CD4-positive, alpha-beta memory T cell (primary cell): ENCODE results near the gene BICRA. TPM values are rescaled to one million over a fixed set of nuclear protein-coding genes. Genes with fewer than 3 reads are reported as not detected.
A peak's percentile ranks its signal among the peaks of the same experiment; 100 is the strongest.
"Not testable (repeated sequence)": the region's sequence is repeated elsewhere in the genome, so short reads cannot be mapped to it uniquely, and the experiment has no call there.

ENCODE experiments used
- CTCF ChIA-PET: fragments of 350-600 bp; sonication (Branson Sonifier 250); formaldehyde crosslinking; loops from one replicate; lab custom pipeline; 2021; ENCODE audit warnings: inconsistent platforms; ENCODE audit not compliant: partially characterized antibody; lab: Charles Lee
- POLR2A ChIA-PET: fragments of 350-600 bp; sonication (Branson Sonifier 250); formaldehyde crosslinking; loops from one replicate; lab custom pipeline; 2021; ENCODE audit not compliant: partially characterized antibody; lab: Charles Lee
- DNase-seq, 5 donors: peaks; one replicate each; pipeline versions ENCODE4 v3.0.0 to v3.0.0-alpha.2; 2020 to 2022; ENCODE audit warnings: mixed read lengths in 1 of 5
- H3K27ac ChIP-seq: one replicate; pipeline ENCODE4 v1.7.0; 2013; ENCODE audit warnings: low read depth, low read length
- H3K27me3 ChIP-seq: 2 replicates; pipeline ENCODE4 v1.7.0; 2013; ENCODE audit warnings: mild to moderate bottlenecking, low read length, moderate library complexity; ENCODE audit not compliant: insufficient read depth
- H3K36me3 ChIP-seq: 2 replicates; pipeline ENCODE4 v1.7.0; 2013; ENCODE audit warnings: mild to moderate bottlenecking, low read length, moderate library complexity; ENCODE audit not compliant: insufficient read depth
- H3K4me1 ChIP-seq: 2 replicates; pipeline ENCODE4 v1.7.0; 2013; ENCODE audit warnings: mild to moderate bottlenecking, low read length, moderate library complexity; ENCODE audit not compliant: insufficient read depth
- H3K4me3 ChIP-seq, 2 donors: one replicate each; pipeline ENCODE4 v1.7.0; 2013; ENCODE audit warnings: low read length in 2 of 2, mild to moderate bottlenecking in 1 of 2
- H3K9me3 ChIP-seq, 2 donors: one replicate each; pipeline ENCODE4 v1.7.0; 2013; ENCODE audit warnings: low read length in 2 of 2, control low read depth in 1 of 2; ENCODE audit not compliant: control insufficient read depth in 1 of 2
- H3K27ac Mint-ChIP-seq, 7 donors: one replicate each; pipeline ENCODE4 v1.8.0; 2020 to 2021; ENCODE audit warnings: mixed read lengths in 7 of 7, mild to moderate bottlenecking in 6 of 7, inconsistent platforms in 3 of 7, moderate library complexity in 3 of 7
- H3K27me3 Mint-ChIP-seq, 2 donors: one replicate each; pipeline ENCODE4 v1.8.0; 2020 to 2021; ENCODE audit warnings: mixed read lengths in 2 of 2
- H3K36me3 Mint-ChIP-seq, 2 donors: one replicate each; pipeline ENCODE4 v1.8.0; 2020 to 2021; ENCODE audit warnings: mixed read lengths in 2 of 2, inconsistent platforms in 1 of 2, mild to moderate bottlenecking in 1 of 2
- H3K4me1 Mint-ChIP-seq, 4 donors: one replicate each; pipeline ENCODE4 v1.8.0; 2020 to 2021; ENCODE audit warnings: mixed read lengths in 4 of 4, mild to moderate bottlenecking in 1 of 4
- H3K4me3 Mint-ChIP-seq, 8 donors: one replicate each; pipeline ENCODE4 v1.8.0; 2020 to 2021; ENCODE audit warnings: mixed read lengths in 8 of 8, mild to moderate bottlenecking in 7 of 8, moderate library complexity in 6 of 8, inconsistent platforms in 3 of 8
- H3K9me3 Mint-ChIP-seq, 8 donors: one replicate each; pipeline ENCODE4 v1.8.0; 2020 to 2021; ENCODE audit warnings: mixed read lengths in 8 of 8, mild to moderate bottlenecking in 5 of 8, inconsistent platforms in 3 of 8, moderate library complexity in 1 of 8
- intact Hi-C: fragments of 100-400 bp; cut with micrococcal nuclease; formaldehyde crosslinking; loops from one replicate; pipeline ENCODE4 v1.15.1; 2023
- polyA plus RNA-seq, 2 donors: library from polyadenylated mRNA; unstranded; fragments of 300-500 nt; fragmentation: Illumina TruSeq; gene quantifications; one replicate each; pipeline ENCODE4 v1.2.3, GENCODE V29; 2021
- total RNA-seq, 2 experiments: library from RNA; stranded (reverse); gene quantifications; one replicate each; pipeline ENCODE4 v1.2.3, GENCODE V29; 2021

Gene BICRA
- total and polyA plus RNA-seq, 4 experiments from 2014 or later, result 2.3 to 32.9 (median 31.7) TPM; not detected in 1

GRCh38 chr19:47589824-47590223 is 19.1 kb upstream of the BICRA start:
- no peak overlapping the region for H3K27ac ChIP-seq
- Mint-ChIP-seq H3K27me3 (no peaks in the 10 kb centered on the region), H3K9me3 (peaks cover 5 to 13% (median 8%) of the 10 kb centered on the region in 8 donors), H3K36me3 (no peaks in the 10 kb centered on the region), H3K4me3 (no peak overlapping the region), H3K4me1 (peaks cover 0 to 2% (median 0%) of the 10 kb centered on the region in 4 donors), H3K27ac (no peak overlapping the region)
- H3K4me3 ChIP-seq, result no peak overlapping the region
- intact Hi-C loops, result no loop called here
- no peaks in the 10 kb centered on the region for H3K36me3 ChIP-seq
- no peaks in the 10 kb centered on the region for H3K4me1 ChIP-seq
- H3K9me3 ChIP-seq, result peaks cover 0 to 5% of the 10 kb centered on the region in 2 donors
- ChIA-PET POLR2A (no interaction called here), CTCF (no interaction called here)
- no peak for DNase-seq
- H3K27me3 ChIP-seq, result no peaks in the 10 kb centered on the region

- POLR2A ChIA-PET, result interaction anchor here (0.6 kb wide), 1 partner anchor 75 kb away, joined by 4 read pairs; no protein-coding TSS in a partner anchor
- no peak overlapping the region for H3K4me3 Mint-ChIP-seq
- CTCF ChIA-PET, result no interaction called here
- H3K27me3 Mint-ChIP-seq, result no peaks in the 10 kb centered on the region
- DNase-seq, result no peak
- intact Hi-C loops, result no loop called here
- no peaks in the 10 kb centered on the region for H3K36me3 Mint-ChIP-seq
- peaks cover 3 to 12% (median 6%) of the 10 kb centered on the region in 4 donors for H3K4me1 Mint-ChIP-seq
- H3K4me1 ChIP-seq, result peaks cover 7% of the 10 kb centered on the region
- no peak overlapping the region for H3K27ac Mint-ChIP-seq
- no peaks in the 10 kb centered on the region for H3K36me3 ChIP-seq
- H3K9me3 ChIP-seq, result no peaks in the 10 kb centered on the region
- H3K4me3 ChIP-seq, result no peak overlapping the region
- H3K9me3 Mint-ChIP-seq, result peaks cover 0 to 3% (median 0%) of the 10 kb centered on the region in 8 donors
- H3K27ac ChIP-seq, result no peak overlapping the region
- H3K27me3 ChIP-seq, result no peaks in the 10 kb centered on the region
Measured at GRCh38 chr19:47593860-47594259, 15.1 kb upstream of the BICRA start.

- H3K36me3 Mint-ChIP-seq, result no peaks in the 10 kb centered on the region
Measured at GRCh38 chr19:47595944-47596343, 13.0 kb upstream of the BICRA start.

GRCh38 chr19:47598407-47599349 is 10.3 kb upstream of the BICRA start:
- Histone ChIP-seq H3K4me1 (peaks cover 20% of the 10 kb centered on the region), H3K36me3 (no peaks in the 10 kb centered on the region), H3K27me3 (no peaks in the 10 kb centered on the region), H3K27ac (no peak overlapping the region), H3K4me3 (no peak overlapping the region), H3K9me3 (no peaks in the 10 kb centered on the region)
- intact Hi-C loops, result no loop called here
- no peaks in the 10 kb centered on the region for H3K27me3 Mint-ChIP-seq
- H3K27ac Mint-ChIP-seq, result peak overlapping the region in 4 of 7 donors; percentile 41 to 79 (median 56)
- POLR2A ChIA-PET, result interaction anchor here (1.1 to 4.1 kb wide), 4 partner anchors 10 to 83 kb away, joined by 4 to 107 read pairs (median 34); partner anchors contain the start of genes BICRA and NAPA
- DNase-seq, result no peak
- peak overlapping the region in 6 of 8 donors; percentile 25 to 80 (median 32) for H3K4me3 Mint-ChIP-seq
- no peaks in the 10 kb centered on the region for H3K36me3 Mint-ChIP-seq
- CTCF ChIA-PET, result interaction anchor here (0.8 to 2.1 kb wide), 4 partner anchors 20 to 83 kb away, joined by 3 to 9 read pairs (median 3); no protein-coding TSS in a partner anchor
- H3K4me1 Mint-ChIP-seq, result peaks cover 6 to 40% (median 20%) of the 10 kb centered on the region in 4 donors
- peaks cover 0 to 1% (median 0%) of the 10 kb centered on the region in 8 donors for H3K9me3 Mint-ChIP-seq

More at GRCh38 chr19:47595944-47596343, 13.0 kb upstream of the BICRA start:
- Mint-ChIP-seq H3K27ac (peak overlapping the region in 5 of 7 donors; percentile 7 to 88 (median 80)), H3K9me3 (peaks cover 0 to 1% (median 0%) of the 10 kb centered on the region in 8 donors), H3K27me3 (no peaks in the 10 kb centered on the region), H3K4me1 (peaks cover 6 to 30% (median 15%) of the 10 kb centered on the region in 4 donors), H3K4me3 (peak overlapping the region in 3 of 8 donors; percentile 22 to 38 (median 36))
- Histone ChIP-seq H3K4me1 (peaks cover 18% of the 10 kb centered on the region), H3K9me3 (no peaks in the 10 kb centered on the region), H3K27me3 (no peaks in the 10 kb centered on the region), H3K36me3 (no peaks in the 10 kb centered on the region), H3K27ac (no peak overlapping the region), H3K4me3 (no peak overlapping the region)
- intact Hi-C loops, result no loop called here
- POLR2A ChIA-PET, result no interaction called here
- CTCF ChIA-PET, result no interaction called here
- no peak for DNase-seq

GRCh38 chr19:47599671-47600245 is 9.2 kb upstream of the BICRA start:
- not testable (repeated sequence) for H3K9me3 ChIP-seq, H3K9me3 Mint-ChIP-seq, H3K27me3 Mint-ChIP-seq, H3K36me3 Mint-ChIP-seq, H3K36me3 ChIP-seq, H3K27me3 ChIP-seq
- intact Hi-C loops, result loop anchor here (1.0 to 10.0 kb wide), 6 partner anchors 9 to 325 kb away; partner anchors contain the start of genes INAFM1, KPTN, NAPA and NOP53
- ChIA-PET CTCF (interaction anchor here (0.7 to 2.4 kb wide), 7 partner anchors 11 to 163 kb away, joined by 3 to 10 read pairs (median 5); no protein-coding TSS in a partner anchor), POLR2A (interaction anchor here (0.7 to 4.1 kb wide), 14 partner anchors 11 to 505 kb away, joined by 3 to 107 read pairs (median 9); partner anchors contain the start of genes BICRA, KPTN, NAPA and NOP53)
- peaks cover 6 to 40% (median 20%) of the 10 kb centered on the region in 4 donors for H3K4me1 Mint-ChIP-seq
- Histone ChIP-seq H3K27ac (peak overlapping the region; percentile 74), H3K4me1 (peaks cover 20% of the 10 kb centered on the region), H3K4me3 (peak overlapping the region; percentile 11 to 67)
- H3K4me3 Mint-ChIP-seq, result peak overlapping the region; percentile 80 to 90 (median 85)
- DNase-seq, result peak in 1 of 5 donors; percentile 37
- H3K27ac Mint-ChIP-seq, result peak overlapping the region; percentile 37 to 91 (median 80)

GRCh38 chr19:47600246-47601179 is 8.4 kb upstream of the BICRA start:
- peaks cover 0 to 1% (median 0%) of the 10 kb centered on the region in 8 donors for H3K9me3 Mint-ChIP-seq
- no peaks in the 10 kb centered on the region for H3K36me3 ChIP-seq
- H3K4me3 Mint-ChIP-seq, result peak overlapping the region; percentile 85 to 90 (median 86)
- H3K4me1 Mint-ChIP-seq, result peaks cover 6 to 40% (median 20%) of the 10 kb centered on the region in 4 donors
- no peaks in the 10 kb centered on the region for H3K36me3 Mint-ChIP-seq
- H3K27me3 ChIP-seq, result no peaks in the 10 kb centered on the region
- H3K4me1 ChIP-seq, result peaks cover 19% of the 10 kb centered on the region
- DNase-seq, result peak; percentile 96 to 99 (median 98)
- H3K9me3 ChIP-seq, result no peaks in the 10 kb centered on the region
- POLR2A ChIA-PET, result interaction anchor here (0.6 to 4.1 kb wide), 20 partner anchors 10 to 860 kb away, joined by 3 to 107 read pairs (median 4); partner anchors contain the start of genes BICRA, KPTN, NAPA and NOP53
- peak overlapping the region; percentile 74 for H3K27ac ChIP-seq
- no peaks in the 10 kb centered on the region for H3K27me3 Mint-ChIP-seq
- H3K27ac Mint-ChIP-seq, result peak overlapping the region; percentile 80 to 94 (median 90)
- H3K4me3 ChIP-seq, result peak overlapping the region; percentile 49 to 67
- intact Hi-C loops, result loop anchor here (1.0 to 10.0 kb wide), 6 partner anchors 8 to 326 kb away; partner anchors contain the start of genes INAFM1, KPTN, NAPA and NOP53
- CTCF ChIA-PET, result interaction anchor here (0.7 to 2.4 kb wide), 8 partner anchors 10 to 164 kb away, joined by 3 to 10 read pairs (median 4); partner anchors contain the start of gene NAPA
